Measurements from ENCODE around the gene CD101.

The CD101 gene

DNA sequence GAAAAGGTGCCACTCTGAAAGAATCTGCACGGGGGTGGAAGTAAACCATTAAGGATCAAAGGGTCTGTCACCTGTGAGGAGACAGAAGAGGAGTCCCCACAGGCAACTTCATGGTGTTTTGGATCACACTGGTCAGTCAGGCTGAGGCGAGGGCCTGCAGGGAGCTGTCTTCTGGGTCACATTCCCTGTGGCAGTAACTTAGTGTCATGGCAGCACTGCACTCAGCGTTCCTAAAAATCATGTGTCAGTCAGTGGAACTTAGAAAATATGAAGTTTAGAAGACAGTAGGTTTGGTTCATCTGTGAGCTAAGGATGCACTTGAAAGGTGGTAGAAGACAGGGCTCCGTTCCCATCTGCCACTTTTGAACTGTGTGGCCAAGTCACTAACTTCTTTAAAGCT, 43.5 kb upstream of the CD101 start:
- no peaks in the 10 kb centered on the region for H3K36me3 ChIP-seq

GRCh38 chr1:116958977-116959376, 42.6 kb upstream of the CD101 start:
- no peaks in the 10 kb centered on the region for H3K36me3 ChIP-seq
- H3K4me3 ChIP-seq (ENCODE audit: low read depth in 1 of 2, low read length in 1 of 2) = no peak overlapping the region
- no peaks in the 10 kb centered on the region for H3K9me3 ChIP-seq
- H3K27me3 ChIP-seq = peaks cover 30% of the 10 kb centered on the region
- TF ChIP-seq CTCF (IDR thresholded peaks at IDR 0.05) = no peak
- no peak overlapping the region for H3K27ac ChIP-seq
- peaks cover 9 to 10% of the 10 kb centered on the region in 2 experiments for H3K4me1 ChIP-seq (ENCODE audit: control insufficient read depth in 1 of 2, insufficient read depth in 1 of 2, low read depth in 1 of 2, low read length in 1 of 2)

More for the DNA sequence above, 43.5 kb upstream of the CD101 start:
- no peaks in the 10 kb centered on the region for H3K9me3 ChIP-seq
- no peak for TF ChIP-seq CTCF (IDR thresholded peaks at IDR 0.05)
- no peak overlapping the region for H3K27ac ChIP-seq
- H3K4me3 ChIP-seq (ENCODE audit: low read depth in 1 of 2, low read length in 1 of 2) = no peak overlapping the region
- peaks cover 6% of the 10 kb centered on the region in 2 experiments for H3K4me1 ChIP-seq (ENCODE audit: control insufficient read depth in 1 of 2, insufficient read depth in 1 of 2, low read depth in 1 of 2, low read length in 1 of 2)
- H3K27me3 ChIP-seq = peaks cover 30% of the 10 kb centered on the region

DNA sequence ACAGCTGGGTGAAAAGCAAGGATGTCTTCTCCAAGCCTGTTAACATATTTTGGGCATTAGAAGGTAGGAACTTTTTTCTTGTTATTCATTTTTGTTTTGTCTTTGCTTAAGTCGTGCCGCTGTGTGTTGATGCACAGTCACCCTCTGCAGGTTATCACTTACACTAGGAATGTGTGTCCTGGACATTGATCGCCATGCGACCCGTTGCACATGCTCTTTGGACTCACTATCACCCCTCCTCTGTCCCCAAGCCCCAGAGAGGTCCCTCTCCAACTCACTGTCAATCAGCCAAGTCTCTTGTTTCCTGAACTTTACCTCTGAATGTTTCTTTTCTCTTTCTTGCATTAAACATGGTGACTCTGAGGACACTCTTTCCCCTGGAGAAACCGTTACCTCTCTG, 40.0 kb upstream of the CD101 start:
- no peaks in the 10 kb centered on the region for H3K9me3 ChIP-seq
- TF ChIP-seq CTCF (IDR thresholded peaks at IDR 0.05) = no peak
- no peaks in the 10 kb centered on the region for H3K36me3 ChIP-seq

GRCh38 chr1:116962987-116963639, 38.4 kb upstream of the CD101 start:
- Histone ChIP-seq H3K27ac (no peak overlapping the region), H3K4me3 (ENCODE audit: low read depth in 1 of 2, low read length in 1 of 2) (no peak overlapping the region), H3K9me3 (no peaks in the 10 kb centered on the region), H3K4me1 (ENCODE audit: control insufficient read depth in 1 of 2, insufficient read depth in 1 of 2, low read depth in 1 of 2, low read length in 1 of 2) (peaks cover 9 to 10% of the 10 kb centered on the region in 2 experiments), H3K36me3 (no peaks in the 10 kb centered on the region), H3K27me3 (peaks cover 42% of the 10 kb centered on the region)
- no peak for TF ChIP-seq CTCF (IDR thresholded peaks at IDR 0.05)

More for the DNA sequence above, 40.0 kb upstream of the CD101 start:
- Histone ChIP-seq H3K4me3 (ENCODE audit: low read depth in 1 of 2, low read length in 1 of 2) (no peak overlapping the region), H3K4me1 (ENCODE audit: control insufficient read depth in 1 of 2, insufficient read depth in 1 of 2, low read depth in 1 of 2, low read length in 1 of 2) (peaks cover 9 to 10% of the 10 kb centered on the region in 2 experiments), H3K27me3 (peaks cover 30% of the 10 kb centered on the region), H3K27ac (no peak overlapping the region)

DNA sequence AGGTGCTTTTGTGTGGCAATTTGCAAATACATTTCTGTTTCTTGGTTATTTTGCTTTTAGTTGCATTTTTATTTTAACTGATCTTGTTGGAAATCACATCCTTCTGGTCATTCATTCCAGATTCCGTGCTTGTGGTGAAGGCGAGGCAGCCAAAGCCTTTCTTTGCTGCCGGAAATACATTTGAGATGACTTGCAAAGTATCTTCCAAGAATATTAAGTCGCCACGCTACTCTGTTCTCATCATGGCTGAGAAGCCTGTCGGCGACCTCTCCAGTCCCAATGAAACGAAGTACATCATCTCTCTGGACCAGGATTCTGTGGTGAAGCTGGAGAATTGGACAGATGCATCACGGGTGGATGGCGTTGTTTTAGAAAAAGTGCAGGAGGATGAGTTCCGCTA, 34.8 kb upstream of the CD101 start:
- no peaks in the 10 kb centered on the region for H3K36me3 ChIP-seq
- H3K9me3 ChIP-seq = no peaks in the 10 kb centered on the region
- H3K4me1 ChIP-seq (ENCODE audit: control insufficient read depth in 1 of 2, insufficient read depth in 1 of 2, low read depth in 1 of 2, low read length in 1 of 2) = peaks cover 9 to 10% of the 10 kb centered on the region in 2 experiments
- H3K4me3 ChIP-seq (ENCODE audit: low read depth in 1 of 2, low read length in 1 of 2) = no peak overlapping the region
- H3K27me3 ChIP-seq = peaks cover 24% of the 10 kb centered on the region
- no peak for TF ChIP-seq CTCF (IDR thresholded peaks at IDR 0.05)
- no peak overlapping the region for H3K27ac ChIP-seq

All from neutrophil (primary cell).